Fibroblast of lung (primary cell): ENCODE results near the gene PRKAG2. TPM values are rescaled to one million over a fixed set of nuclear protein-coding genes. Genes with fewer than 3 reads are reported as not detected.
A peak's percentile ranks its signal among the peaks of the same experiment; 100 is the strongest.

Source experiments
- DNase-seq, 2 donors: peaks; one replicate each; pipeline versions ENCODE4 v3.0.0 to v3.0.0-alpha.2; 2010; ENCODE audit warnings: low read depth in 2 of 2
- H2AFZ ChIP-seq: 2 replicates; pipeline ENCODE4 v1.5.1; 2012; ENCODE audit warnings: low read length, control low read depth, inconsistent platforms
- H3K27ac ChIP-seq: 2 replicates; pipeline ENCODE4 v1.5.1; 2011; ENCODE audit warnings: low read length, control low read depth; ENCODE audit not compliant: insufficient read depth
- H3K27me3 ChIP-seq: 2 replicates; pipeline ENCODE4 v1.5.1; 2011; ENCODE audit warnings: mild to moderate bottlenecking, low read length; ENCODE audit not compliant: control insufficient read depth, insufficient read depth
- H3K36me3 ChIP-seq: 2 replicates; pipeline ENCODE4 v1.5.1; 2011; ENCODE audit warnings: low read length; ENCODE audit not compliant: control insufficient read depth, insufficient read depth
- H3K4me1 ChIP-seq: 2 replicates; pipeline ENCODE4 v1.5.1; 2011; ENCODE audit warnings: low read length; ENCODE audit not compliant: control insufficient read depth, insufficient read depth; ENCODE audit errors: extremely low read depth
- H3K4me2 ChIP-seq: 2 replicates; pipeline ENCODE4 v1.5.1; 2011; ENCODE audit warnings: low read length, control low read depth; ENCODE audit not compliant: insufficient read depth; ENCODE audit errors: extremely low read depth
- H3K4me3 ChIP-seq, 4 experiments: fragments of 200-600 bp in 1 of 4; sonication (generic) in 1 of 4; replicated peaks in 1 of 4; 2 replicates each; pipeline ENCODE4 v1.5.1; 2011 to 2016; ENCODE audit warnings: low read length in 4 of 4, low read depth in 3 of 4, mild to moderate bottlenecking in 3 of 4, control low read depth in 2 of 4, inconsistent platforms in 1 of 4, mixed read lengths in 1 of 4; ENCODE audit not compliant: insufficient read depth in 1 of 4; ENCODE audit errors: control extremely low read depth in 1 of 4
- H3K79me2 ChIP-seq: 2 replicates; pipeline ENCODE4 v1.5.1; 2012; ENCODE audit warnings: mild to moderate bottlenecking, low read length, inconsistent platforms; ENCODE audit not compliant: control insufficient read depth, insufficient read depth
- H3K9ac ChIP-seq: 2 replicates; pipeline ENCODE4 v1.5.1; 2011; ENCODE audit warnings: mild to moderate bottlenecking, low read length, control low read depth; ENCODE audit not compliant: insufficient read depth
- H3K9me3 ChIP-seq: 2 replicates; pipeline ENCODE4 v1.5.1; 2012; ENCODE audit warnings: low read depth, low read length; ENCODE audit not compliant: control insufficient read depth, insufficient read depth
- H4K20me1 ChIP-seq: 2 replicates; pipeline ENCODE4 v1.5.1; 2011; ENCODE audit warnings: low read length; ENCODE audit not compliant: control insufficient read depth, insufficient read depth; ENCODE audit errors: extremely low read depth
- CTCF ChIP-seq, 2 donors: IDR thresholded peaks in 1 of 2; conservative IDR thresholded peaks in 1 of 2; 1 replicate in 1 of 2; 2 replicates in 1 of 2; pipeline ENCODE4 v1.5.1; 2011 to 2012; ENCODE audit warnings: low read length in 2 of 2, control low read depth in 1 of 2, inconsistent platforms in 1 of 2, low read depth in 1 of 2, mild to moderate bottlenecking in 1 of 2
- EZH2 ChIP-seq: IDR thresholded peaks from 2 replicates; pipeline ENCODE4 v1.5.1; 2012; ENCODE audit warnings: low read length, control low read depth, mild to moderate bottlenecking; ENCODE audit errors: missing control alignments
- polyA plus RNA-seq, 2 donors: library from polyadenylated mRNA; depleted of rRNA in 1 of 2; stranded (reverse) in 1 of 2; unstranded in 1 of 2; fragments of >200 nt; gene quantifications; 2 replicates each; pipeline ENCODE4 v1.2.1, GENCODE V29; 2011 to 2012; ENCODE audit warnings: missing spikeins in 1 of 2
- total RNA-seq: library from RNA; depleted of rRNA; stranded (reverse); fragments of >200 nt; gene quantifications from 2 replicates; pipeline ENCODE4 v1.2.1, GENCODE V29; 2014

Gene PRKAG2
- total and polyA plus RNA-seq, 2 donors (not counting 1 experiment from before 2014, with no cell fraction given) = 11.9 to 56.7 TPM

GRCh38 chr7:151592868-151593486 lies 283.9 kb downstream of the PRKAG2 start:
- no peak overlapping the region for H3K4me3 ChIP-seq
- peak overlapping the region; percentile 81 for H3K27ac ChIP-seq
- H4K20me1 ChIP-seq = no peaks in the 10 kb centered on the region
- H3K9me3 ChIP-seq = no peaks in the 10 kb centered on the region
- H3K4me2 ChIP-seq = peak overlapping the region; percentile 25
- peaks cover 2% of the 10 kb centered on the region for H3K79me2 ChIP-seq
- H2AFZ ChIP-seq = no peak overlapping the region
- H3K36me3 ChIP-seq = peaks cover 1% of the 10 kb centered on the region
- DNase-seq = peak; percentile 92 to 99
- H3K27me3 ChIP-seq = no peaks in the 10 kb centered on the region
- peaks cover 8% of the 10 kb centered on the region for H3K4me1 ChIP-seq
- no peak overlapping the region for H3K9ac ChIP-seq
- TF ChIP-seq EZH2 (no peak), CTCF (conservative IDR thresholded peaks at IDR 0.05 in 1 of 2, IDR thresholded peaks at IDR 0.05 in 1 of 2; ENCODE audit: low read depth in 1 of 2, low read length in 2 of 2) (no peak)

- Histone ChIP-seq H3K4me3 (no peak overlapping the region), H4K20me1 (no peaks in the 10 kb centered on the region), H3K4me2 (no peak overlapping the region), H3K36me3 (peaks cover 2% of the 10 kb centered on the region), H3K79me2 (peaks cover 2% of the 10 kb centered on the region), H3K27ac (peak overlapping the region; percentile 81), H3K27me3 (no peaks in the 10 kb centered on the region), H3K4me1 (peaks cover 8% of the 10 kb centered on the region), H3K9ac (no peak overlapping the region), H2AFZ (no peak overlapping the region), H3K9me3 (no peaks in the 10 kb centered on the region)
- TF ChIP-seq CTCF (conservative IDR thresholded peaks at IDR 0.05 in 1 of 2, IDR thresholded peaks at IDR 0.05 in 1 of 2; ENCODE audit: low read depth in 1 of 2, low read length in 2 of 2) = no peak
- no peak for TF ChIP-seq EZH2
- DNase-seq = no peak
These were observed 284.6 kb downstream of the PRKAG2 start for GRCh38 chr7:151592330-151592729.

- Histone ChIP-seq H3K4me2 (no peak overlapping the region), H3K27me3 (no peaks in the 10 kb centered on the region), H3K9me3 (no peaks in the 10 kb centered on the region), H2AFZ (no peak overlapping the region), H4K20me1 (no peaks in the 10 kb centered on the region), H3K4me3 (no peak overlapping the region), H3K9ac (no peak overlapping the region), H3K36me3 (peaks cover 3% of the 10 kb centered on the region), H3K27ac (peak overlapping the region; percentile 81), H3K79me2 (peaks cover 2% of the 10 kb centered on the region), H3K4me1 (peaks cover 8% of the 10 kb centered on the region)
- no peak for DNase-seq
- TF ChIP-seq EZH2 (no peak), CTCF (conservative IDR thresholded peaks at IDR 0.05 in 1 of 2, IDR thresholded peaks at IDR 0.05 in 1 of 2; ENCODE audit: low read depth in 1 of 2, low read length in 2 of 2) (no peak)
These were observed 285.0 kb downstream of the PRKAG2 start for GRCh38 chr7:151591866-151592265.
